ENCODE data around the gene MACO1. TPM values are rescaled to one million over a fixed set of nuclear protein-coding genes. Genes with fewer than 3 reads are reported as not detected.

MACO1 gene
- total and polyA plus RNA-seq, 2 of the 13 experiments (the other 11 are each of a cell fraction or from before 2014, with no cell fraction given), result 9.7 to 17.0 TPM

GRCh38 chr1:25503551-25504426, 73.1 kb downstream of the MACO1 start:
- Histone ChIP-seq H3K27ac (ENCODE audit: extremely low read length, insufficient read depth, low read length) (no peak overlapping the region), H3K4me3 (replicated peaks in 1 of 3; ENCODE audit: insufficient read depth in 1 of 3, low read depth in 2 of 3, low read length in 3 of 3) (no peak overlapping the region), H3K36me3 (replicated peaks in 1 of 2; ENCODE audit: control insufficient read depth in 1 of 2, insufficient read depth in 2 of 2, low read length in 2 of 2) (peaks cover 2 to 3% of the 10 kb centered on the region in 2 experiments; a peak in 2 of 5 replicates), H4K20me1 (ENCODE audit: insufficient read depth, low read length) (no peaks in the 10 kb centered on the region), H3K9ac (ENCODE audit: insufficient read depth, low read depth, low read length) (no peak overlapping the region), H2AFZ (ENCODE audit: low read length) (no peak overlapping the region), H3K4me2 (ENCODE audit: low read depth, low read length) (no peak overlapping the region), H3K79me2 (ENCODE audit: insufficient read depth, low read length) (no peaks in the 10 kb centered on the region), H3K9me3 (ENCODE audit: low read length) (no peaks in the 10 kb centered on the region), H3K4me1 (ENCODE audit: insufficient read depth, low read length) (peaks cover 25% of the 10 kb centered on the region), H3K27me3 (ENCODE audit: control insufficient read depth in 1 of 2, insufficient read depth in 2 of 2, low read length in 2 of 2) (no peaks in the 10 kb centered on the region; a peak in 1 of 5 replicates)
- ChIA-PET POLR2A (no interaction called here), CTCF (ENCODE audit: low intra/inter-chr PET ratio, low total read pairs) (interaction anchor here (1.2 to 1.4 kb wide), 2 partner anchors 17 to 307 kb away, joined by 4 to 5 read pairs; no protein-coding TSS in a partner anchor)
- TF ChIP-seq RAD21 (CRISPR knock-in tag; IDR thresholded peaks at IDR 0.05) (peak; percentile 65; the same call in 1 of the 2 replicates), REXO4 (CRISPR knock-in tag; IDR thresholded peaks at IDR 0.05; ENCODE audit: borderline replicate concordance) (no peak), CTCF (CRISPR knock-in tag; IDR thresholded peaks at IDR 0.05) (peak; percentile 73), ZNF788 (CRISPR knock-in tag; IDR thresholded peaks at IDR 0.05; ENCODE audit: borderline replicate concordance) (no peak), STAG1 (CRISPR knock-in tag; IDR thresholded peaks at IDR 0.05) (peak; percentile 75), TARDBP (CRISPR knock-in tag; IDR thresholded peaks at IDR 0.05) (no peak), SMC3 (IDR thresholded peaks at IDR 0.05; ENCODE audit: low read length) (peak; percentile 33; the same call in 1 of the 2 replicates)
- no peak for DNase-seq (ENCODE audit: low spot score)
- no peak for FAIRE-seq
- no TSS peak for BruUV-seq (replicated peaks)
- 85% methylated on average over 12 of the region's 12 CpGs for whole genome bisulfite sequencing (ENCODE audit: low lambda C conversion rate)
- intact Hi-C loops (cut with micrococcal nuclease; ENCODE audit: unreplicated experiment), result no loop called here
- peak; percentile 83 for ATAC-seq
- in situ Hi-C loops (cut with HindIII; ENCODE audit: extremely low pct_ligation_motif_present, low pct_unique_long_range_greater_than_20kb), result loop anchor here (25.0 kb wide), 1 partner anchor 91 kb away; the partner anchor contains the start of gene RHCE

Measured in HepG2 (cell line).